SIG-M5 treated with dmso at 0.1 percent for 504 hours (cell line): ENCODE results near the gene RIMBP2.

Source experiments
- DNase-seq: peaks from one replicate; lab custom pipeline; 2025; ENCODE audit not compliant: unreplicated experiment; lab: John Stamatoyannopoulos, UW

Gene RIMBP2

GRCh38 chr12:130448044-130448821 lies 267.9 kb downstream of the RIMBP2 start:
- DNase-seq = no peak

DNA sequence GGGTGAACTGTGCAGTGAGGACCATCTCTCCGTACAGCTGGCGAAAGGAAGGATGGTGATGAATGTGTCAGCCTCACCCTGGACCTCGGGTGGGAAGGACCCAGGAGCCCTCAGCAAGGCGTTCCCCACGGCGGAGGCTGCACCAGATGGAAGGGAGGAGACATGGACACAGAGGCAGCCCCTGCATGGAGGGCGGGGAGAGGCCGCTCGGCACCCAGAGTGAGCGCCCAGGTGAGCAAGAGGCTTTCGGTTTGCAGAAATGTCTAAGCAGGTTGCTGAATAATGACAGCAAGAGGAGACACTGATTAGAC lies 268.5 kb downstream of the RIMBP2 start:
- no peak for DNase-seq

GRCh38 chr12:130446846-130447654 lies 269.0 kb downstream of the RIMBP2 start:
- no peak for DNase-seq

GRCh38 chr12:130444986-130445385 lies 271.1 kb downstream of the RIMBP2 start:
- DNase-seq = no peak

- DNase-seq = no peak
Measured at GRCh38 chr12:130444061-130444460, 272.0 kb downstream of the RIMBP2 start.

GRCh38 chr12:130441771-130442760 lies 274.0 kb downstream of the RIMBP2 start:
- no peak for DNase-seq

DNA sequence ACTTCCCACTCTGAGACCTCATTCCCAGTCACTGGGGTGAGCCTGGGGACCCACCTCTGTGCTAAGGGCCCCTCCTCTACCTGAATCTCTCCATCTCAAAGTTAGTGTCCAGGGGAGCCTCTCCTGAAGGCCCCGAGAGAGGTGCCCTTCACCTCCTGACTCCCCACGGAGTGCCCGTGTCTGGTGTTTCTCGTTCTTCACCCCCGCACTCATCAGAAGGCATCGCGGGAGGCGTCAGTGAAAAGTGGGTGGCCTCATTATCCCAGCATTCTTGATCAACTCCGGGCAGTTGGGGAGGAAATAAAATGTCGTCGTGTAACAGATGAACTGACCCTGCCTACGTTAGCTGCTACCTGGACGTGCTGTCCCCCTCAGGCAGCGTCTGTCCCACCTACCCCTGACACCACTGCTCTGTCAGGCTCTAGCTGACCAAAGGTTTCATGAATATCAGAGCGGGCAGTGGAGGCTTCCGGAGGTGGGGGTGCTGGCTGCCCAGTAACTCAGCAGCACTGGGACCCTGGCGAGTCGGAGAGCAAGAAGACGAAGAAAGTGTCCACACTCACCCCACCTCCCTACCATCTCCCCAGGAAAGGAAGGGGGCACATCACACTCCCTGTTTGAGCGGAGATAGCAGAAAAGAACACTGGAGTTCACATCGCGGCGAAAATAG lies 275.6 kb downstream of the RIMBP2 start:
- no peak for DNase-seq

- no peak for DNase-seq
Measured at GRCh38 chr12:130439250-130439649, 276.8 kb downstream of the RIMBP2 start.

DNA sequence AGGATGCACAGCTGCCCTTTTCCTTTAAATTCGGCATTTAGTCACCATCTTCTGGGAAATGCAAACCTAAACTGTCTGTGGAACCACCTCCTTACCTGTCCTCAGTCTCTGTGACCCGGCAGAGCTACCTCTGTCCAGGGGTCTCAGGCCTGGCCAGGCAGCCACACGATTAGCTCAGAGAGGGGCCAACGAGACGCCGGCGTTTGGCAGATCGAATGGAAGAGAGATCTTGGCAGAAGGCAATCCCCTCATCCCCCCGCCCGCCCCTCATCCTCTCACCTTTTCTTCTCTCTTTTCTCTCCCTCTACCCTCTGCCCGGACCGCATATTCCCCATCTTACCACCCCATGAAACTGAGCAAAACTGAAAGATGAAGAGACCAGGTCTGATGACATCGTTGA lies 277.4 kb downstream of the RIMBP2 start:
- DNase-seq = no peak

- no peak for DNase-seq
Measured at GRCh38 chr12:130438243-130438620, 277.9 kb downstream of the RIMBP2 start.

GRCh38 chr12:130437555-130438242 lies 278.4 kb downstream of the RIMBP2 start:
- DNase-seq = no peak

GRCh38 chr12:130436741-130437501 lies 279.2 kb downstream of the RIMBP2 start:
- no peak for DNase-seq

GRCh38 chr12:130435826-130436225 lies 280.3 kb downstream of the RIMBP2 start:
- DNase-seq = no peak

- DNase-seq = no peak
Measured at GRCh38 chr12:130435331-130435730, 280.8 kb downstream of the RIMBP2 start.

- no peak for DNase-seq
Measured at GRCh38 chr12:130434560-130434959, 281.5 kb downstream of the RIMBP2 start.

- DNase-seq = no peak
Measured at GRCh38 chr12:130433834-130434233, 282.3 kb downstream of the RIMBP2 start.

- DNase-seq = no peak
Measured at GRCh38 chr12:130433411-130433810, 282.7 kb downstream of the RIMBP2 start.

- no peak for DNase-seq
Measured at GRCh38 chr12:130431176-130431575, 284.9 kb downstream of the RIMBP2 start.
